Stimulated activated naive CD4-positive, alpha-beta T cell treated with Interleukin-2 at 50 U/mL for 16 hours (primary cell): ENCODE measurements around the gene CDA.

Experiments
- DNase-seq: peaks from one replicate; lab custom pipeline; 2025; lab: John Stamatoyannopoulos, UW

The CDA gene

GRCh38 chr1:20615946-20616846 is 27.3 kb downstream of the CDA start:
- DNase-seq: no peak

- DNase-seq: no peak
Observed at GRCh38 chr1:20616847-20617487, 28.1 kb downstream of the CDA start.

GRCh38 chr1:20618550-20618949 is 29.7 kb downstream of the CDA start:
- DNase-seq: no peak

GRCh38 chr1:20619999-20620398 is 31.1 kb downstream of the CDA start:
- DNase-seq: no peak

- no peak for DNase-seq
Observed at GRCh38 chr1:20621012-20621411, 32.1 kb downstream of the CDA start.

GRCh38 chr1:20624709-20625108 is 35.8 kb downstream of the CDA start:
- DNase-seq: no peak

GRCh38 chr1:20625176-20626097 is 36.5 kb downstream of the CDA start:
- DNase-seq: no peak

- no peak for DNase-seq
Observed at GRCh38 chr1:20626098-20626427, 37.2 kb downstream of the CDA start.

GRCh38 chr1:20626524-20626923 is 37.6 kb downstream of the CDA start:
- DNase-seq: no peak

- no peak for DNase-seq
Observed at GRCh38 chr1:20630729-20631128, 41.8 kb downstream of the CDA start.

GRCh38 chr1:20632386-20632785 is 43.5 kb downstream of the CDA start:
- no peak for DNase-seq

- DNase-seq: peak; percentile 77
Observed at GRCh38 chr1:20633190-20634064, 44.5 kb downstream of the CDA start, which contains the start of gene PINK1. PINK1 (plus strand) TSS chr1:20633458; CDS start chr1:20633549, 91 bp downstream.

GRCh38 chr1:20634065-20634593 is 45.2 kb downstream of the CDA start:
- no peak for DNase-seq

GRCh38 chr1:20634594-20635084 is 45.7 kb downstream of the CDA start:
- no peak for DNase-seq

GRCh38 chr1:20636785-20637347 is 48.0 kb downstream of the CDA start:
- no peak for DNase-seq

GRCh38 chr1:20640183-20640597 is 51.3 kb downstream of the CDA start:
- peak; percentile 30 for DNase-seq

- DNase-seq: no peak
Observed at GRCh38 chr1:20641975-20642374, 53.1 kb downstream of the CDA start.

GRCh38 chr1:20643080-20643479 is 54.2 kb downstream of the CDA start:
- no peak for DNase-seq

- DNase-seq: no peak
Observed at GRCh38 chr1:20644416-20644815, 55.5 kb downstream of the CDA start.

GRCh38 chr1:20645414-20645813 is 56.5 kb downstream of the CDA start:
- DNase-seq: no peak

GRCh38 chr1:20648438-20648837 is 59.5 kb downstream of the CDA start:
- no peak for DNase-seq
